Mammary epithelial cell (primary cell): ENCODE results near the gene EFNA5.

Experiments used
- EZH2 ChIP-seq: IDR thresholded peaks from 2 replicates; pipeline ENCODE4 v1.6.1; 2012; ENCODE audit warnings: low read length, inconsistent platforms, borderline replicate concordance
- TF ChIP-seq, protein P1 (sequence below), 2 donors: IDR thresholded peaks in 1 of 2; conservative IDR thresholded peaks in 1 of 2; 2 replicates each; pipeline ENCODE4 v1.5.1; 2011 to 2012; ENCODE audit warnings: inconsistent platforms in 2 of 2, low read length in 2 of 2, mild to moderate bottlenecking in 2 of 2, control low read depth in 1 of 2, low read depth in 1 of 2; ENCODE audit not compliant: insufficient read depth in 1 of 2; ENCODE audit errors: extremely low read depth in 1 of 2

DNA sequence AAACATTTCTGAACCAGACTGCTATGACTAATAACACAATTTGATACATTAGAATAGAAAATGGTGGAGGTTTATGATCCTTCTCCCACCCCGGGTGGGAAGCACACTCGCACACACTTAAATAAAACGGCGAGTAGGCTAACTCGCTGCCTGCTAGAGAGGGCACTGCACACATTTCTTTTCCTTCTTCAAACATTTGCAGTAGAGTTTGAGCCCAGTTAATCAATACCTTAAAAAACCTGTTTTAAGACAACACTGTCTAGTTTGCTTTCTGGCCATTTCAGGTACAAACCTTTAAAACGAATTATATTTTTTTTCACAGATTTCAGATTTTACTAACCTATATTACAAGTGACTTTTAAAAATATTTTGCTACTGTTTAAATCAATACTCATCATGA lies 63.5 kb downstream of the EFNA5 start:
- TF ChIP-seq, protein P1, sequence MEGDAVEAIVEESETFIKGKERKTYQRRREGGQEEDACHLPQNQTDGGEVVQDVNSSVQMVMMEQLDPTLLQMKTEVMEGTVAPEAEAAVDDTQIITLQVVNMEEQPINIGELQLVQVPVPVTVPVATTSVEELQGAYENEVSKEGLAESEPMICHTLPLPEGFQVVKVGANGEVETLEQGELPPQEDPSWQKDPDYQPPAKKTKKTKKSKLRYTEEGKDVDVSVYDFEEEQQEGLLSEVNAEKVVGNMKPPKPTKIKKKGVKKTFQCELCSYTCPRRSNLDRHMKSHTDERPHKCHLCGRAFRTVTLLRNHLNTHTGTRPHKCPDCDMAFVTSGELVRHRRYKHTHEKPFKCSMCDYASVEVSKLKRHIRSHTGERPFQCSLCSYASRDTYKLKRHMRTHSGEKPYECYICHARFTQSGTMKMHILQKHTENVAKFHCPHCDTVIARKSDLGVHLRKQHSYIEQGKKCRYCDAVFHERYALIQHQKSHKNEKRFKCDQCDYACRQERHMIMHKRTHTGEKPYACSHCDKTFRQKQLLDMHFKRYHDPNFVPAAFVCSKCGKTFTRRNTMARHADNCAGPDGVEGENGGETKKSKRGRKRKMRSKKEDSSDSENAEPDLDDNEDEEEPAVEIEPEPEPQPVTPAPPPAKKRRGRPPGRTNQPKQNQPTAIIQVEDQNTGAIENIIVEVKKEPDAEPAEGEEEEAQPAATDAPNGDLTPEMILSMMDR (conservative IDR thresholded peaks at IDR 0.05 in 1 of 2, IDR thresholded peaks at IDR 0.05 in 1 of 2; ENCODE audit: extremely low read depth in 1 of 2, insufficient read depth in 1 of 2, low read depth in 1 of 2, low read length in 2 of 2) = no peak
- TF ChIP-seq EZH2 = no peak
